ENCODE measurements around the gene ARFGEF2.

GRCh38 chr20:48926267-48926666, 4.8 kb downstream of the ARFGEF2 start:
- TF ChIP-seq CTCF (IDR thresholded peaks at IDR 0.05 in 4 of 5, conservative IDR thresholded peaks at IDR 0.05 in 1 of 5) (no peak), POLR2A (IDR thresholded peaks at IDR 0.05) (no peak)

Measured in gastrocnemius medialis (tissue), 4 donors.